ENCODE results near the gene PCNX1.
"Not testable (repeated sequence)": the region's sequence is repeated elsewhere in the genome, so short reads cannot be mapped to it uniquely, and the experiment has no call there.

PCNX1 gene

GRCh38 chr14:71119832-71120231, 212.6 kb downstream of the PCNX1 start:
- H3K4me3 ChIP-seq (ENCODE audit: low read depth, low read length), result no peak overlapping the region
- TF ChIP-seq CTCF (IDR thresholded peaks at IDR 0.05; ENCODE audit: low read depth, low read length) (no peak), MYC (IDR thresholded peaks at IDR 0.05; ENCODE audit: low read depth, low read length) (no peak), MAX (IDR thresholded peaks at IDR 0.05; ENCODE audit: low read depth, low read length) (no peak), POLR2A (IDR thresholded peaks at IDR 0.05; ENCODE audit: extremely low read depth, insufficient read length) (no peak)
- DNase-seq (ENCODE audit: low read depth), result no peak

- DNase-seq (ENCODE audit: low read depth), result no peak
- TF ChIP-seq MYC (IDR thresholded peaks at IDR 0.05; ENCODE audit: low read depth, low read length) (no peak), MAX (IDR thresholded peaks at IDR 0.05; ENCODE audit: low read depth, low read length) (no peak), CTCF (IDR thresholded peaks at IDR 0.05; ENCODE audit: low read depth, low read length) (no peak), POLR2A (IDR thresholded peaks at IDR 0.05; ENCODE audit: extremely low read depth, insufficient read length) (no peak)
Measured at GRCh38 chr14:71121001-71121400, 213.7 kb downstream of the PCNX1 start.

GRCh38 chr14:71121711-71122110, 214.5 kb downstream of the PCNX1 start:
- no peak overlapping the region for H3K4me3 ChIP-seq (ENCODE audit: low read depth, low read length)
- no peak for TF ChIP-seq POLR2A (IDR thresholded peaks at IDR 0.05; ENCODE audit: extremely low read depth, insufficient read length)
- no peak for TF ChIP-seq CTCF (IDR thresholded peaks at IDR 0.05; ENCODE audit: low read depth, low read length)
- no peak for TF ChIP-seq MAX (IDR thresholded peaks at IDR 0.05; ENCODE audit: low read depth, low read length)
- no peak for TF ChIP-seq MYC (IDR thresholded peaks at IDR 0.05; ENCODE audit: low read depth, low read length)
- no peak for DNase-seq (ENCODE audit: low read depth)

More at GRCh38 chr14:71121001-71121400, 213.7 kb downstream of the PCNX1 start:
- H3K4me3 ChIP-seq (ENCODE audit: low read depth, low read length), result no peak overlapping the region

GRCh38 chr14:71122866-71123565, 215.8 kb downstream of the PCNX1 start:
- H3K4me3 ChIP-seq (ENCODE audit: low read depth, low read length), result no peak overlapping the region
- DNase-seq (ENCODE audit: low read depth), result no peak
- TF ChIP-seq MYC (IDR thresholded peaks at IDR 0.05; ENCODE audit: low read depth, low read length), result no peak
- TF ChIP-seq CTCF (IDR thresholded peaks at IDR 0.05; ENCODE audit: low read depth, low read length), result no peak
- no peak for TF ChIP-seq MAX (IDR thresholded peaks at IDR 0.05; ENCODE audit: low read depth, low read length)
- TF ChIP-seq POLR2A (IDR thresholded peaks at IDR 0.05; ENCODE audit: extremely low read depth, insufficient read length), result no peak

GRCh38 chr14:71123579-71124135, 216.4 kb downstream of the PCNX1 start:
- TF ChIP-seq CTCF (IDR thresholded peaks at IDR 0.05; ENCODE audit: low read depth, low read length), result no peak
- TF ChIP-seq MAX (IDR thresholded peaks at IDR 0.05; ENCODE audit: low read depth, low read length), result no peak
- TF ChIP-seq POLR2A (IDR thresholded peaks at IDR 0.05; ENCODE audit: extremely low read depth, insufficient read length), result no peak
- no peak for TF ChIP-seq MYC (IDR thresholded peaks at IDR 0.05; ENCODE audit: low read depth, low read length)
- DNase-seq (ENCODE audit: low read depth), result no peak
- no peak overlapping the region for H3K4me3 ChIP-seq (ENCODE audit: low read depth, low read length)

- not testable (repeated sequence) for DNase-seq (ENCODE audit: low read depth); H3K4me3 ChIP-seq (ENCODE audit: low read depth, low read length)
Measured at GRCh38 chr14:71129716-71130490, 222.6 kb downstream of the PCNX1 start.
